Mesendoderm (in vitro differentiated cells): ENCODE results near the gene TTC3.

ENCODE experiments used
- DNase-seq: peaks from one replicate; pipeline ENCODE4 v3.0.0; 2013
- H2AK5ac ChIP-seq: 2 replicates; pipeline ENCODE4 v1.6.1; 2013; ENCODE audit warnings: low read length, inconsistent platforms
- H2BK120ac ChIP-seq: 2 replicates; pipeline ENCODE4 v1.6.1; 2013; ENCODE audit warnings: low read depth, mild to moderate bottlenecking, low read length, moderate library complexity, mixed read lengths
- H2BK15ac ChIP-seq: replicated peaks from 2 replicates; pipeline ENCODE4 v1.6.1; 2013; ENCODE audit warnings: low read depth, mild to moderate bottlenecking, moderate library complexity
- H2BK5ac ChIP-seq: 2 replicates; pipeline ENCODE4 v1.6.1; 2013; ENCODE audit warnings: low read length, inconsistent platforms
- H3K18ac ChIP-seq: 2 replicates; pipeline ENCODE4 v1.6.1; 2013; ENCODE audit warnings: mild to moderate bottlenecking, low read length, mixed read lengths
- H3K23ac ChIP-seq: one replicate; pipeline ENCODE4 v1.6.1; 2013; ENCODE audit warnings: low read length
- H3K27ac ChIP-seq: 2 replicates; pipeline ENCODE4 v1.5.1; 2013; ENCODE audit warnings: low read depth, mild to moderate bottlenecking, inconsistent platforms, low read length, moderate library complexity
- H3K27me3 ChIP-seq: 2 replicates; pipeline ENCODE4 v1.6.1; 2013; ENCODE audit warnings: low read length, control low read depth, mild to moderate bottlenecking, inconsistent platforms; ENCODE audit not compliant: insufficient read depth, poor library complexity
- H3K36me3 ChIP-seq: 2 replicates; pipeline ENCODE4 v1.6.1; 2013; ENCODE audit warnings: low read length, inconsistent platforms; ENCODE audit not compliant: control insufficient read depth, insufficient read depth
- H3K4ac ChIP-seq: one replicate; pipeline ENCODE4 v1.6.1; 2013; ENCODE audit warnings: low read depth, mild to moderate bottlenecking, low read length, moderate library complexity
- H3K4me1 ChIP-seq: 2 replicates; pipeline ENCODE4 v1.6.1; 2013; ENCODE audit warnings: low read depth, low read length, inconsistent platforms; ENCODE audit not compliant: control insufficient read depth
- H3K4me2 ChIP-seq: 2 replicates; pipeline ENCODE4 v1.6.1; 2013; ENCODE audit warnings: low read length
- H3K4me3 ChIP-seq: 2 replicates; pipeline ENCODE4 v1.5.1; 2013; ENCODE audit warnings: mild to moderate bottlenecking, low read length
- H3K56ac ChIP-seq: one replicate; pipeline ENCODE4 v1.6.1; 2013; ENCODE audit warnings: low read length
- H3K79me1 ChIP-seq: 2 replicates; pipeline ENCODE4 v1.6.1; 2013; ENCODE audit warnings: low read length, inconsistent platforms
- H3K79me2 ChIP-seq: 2 replicates; pipeline ENCODE4 v1.6.1; 2013; ENCODE audit warnings: mild to moderate bottlenecking, low read length; ENCODE audit not compliant: control insufficient read depth, insufficient read depth
- H3K9ac ChIP-seq: 2 replicates; pipeline ENCODE4 v1.6.1; 2013; ENCODE audit warnings: low read length, inconsistent platforms
- H4K5ac ChIP-seq: one replicate; pipeline ENCODE4 v1.6.1; 2013; ENCODE audit warnings: low read length
- H4K8ac ChIP-seq: one replicate; pipeline ENCODE4 v1.6.1; 2013; ENCODE audit warnings: low read depth, mild to moderate bottlenecking, control low read depth, low read length, moderate library complexity
- WGBS: extraction: QIAGEN DNeasy Blood & Tissue Kit; methylation state at CpG from one replicate; pipeline ENCODE4 v1.1.7; 2013; ENCODE audit warnings: low lambda C conversion rate, missing lambda C conversion rate; ENCODE audit not compliant: insufficient coverage; ENCODE audit errors: extremely low coverage; 5-methylcytosine and 5-hydroxymethylcytosine counted together

TTC3 gene

DNA sequence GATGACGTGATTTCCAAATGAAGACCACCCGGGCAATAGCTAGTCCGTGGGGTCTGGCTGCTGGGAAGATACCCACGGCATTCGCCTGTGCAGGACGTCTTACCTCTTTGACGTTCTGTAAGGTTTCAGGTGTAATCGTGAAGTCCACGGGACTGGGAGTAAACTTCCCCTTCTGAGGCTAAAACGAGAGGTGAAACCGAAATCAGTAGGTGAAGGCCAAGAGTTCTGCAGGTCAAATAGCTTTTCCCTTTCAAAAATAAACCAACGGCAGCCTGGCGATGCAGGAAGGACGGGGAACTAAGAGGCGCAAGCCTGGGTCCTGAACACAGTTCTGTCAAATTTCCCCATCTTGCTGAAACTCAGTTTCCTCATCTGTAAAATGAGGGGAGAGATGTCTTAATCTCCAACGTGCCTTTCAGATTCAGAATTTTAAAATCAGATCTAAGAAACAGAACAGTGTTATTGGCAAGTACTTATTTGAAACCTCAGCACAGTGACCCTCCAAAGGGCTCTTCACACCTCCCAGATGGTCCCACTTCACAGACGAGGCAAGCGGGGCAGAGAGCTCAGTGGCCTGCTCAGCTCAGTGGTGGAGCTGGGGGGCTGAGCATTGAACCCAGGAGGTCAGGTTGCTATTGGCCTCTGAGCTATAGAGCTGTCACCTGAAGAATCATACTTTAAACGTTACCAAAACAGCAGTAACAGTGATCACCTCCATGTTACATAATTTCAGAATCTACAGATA is 159.4 kb downstream of the TTC3 start:
- H3K27me3 ChIP-seq: no peaks in the 10 kb centered on the region
- DNase-seq: no peak
- no peak overlapping the region for H3K23ac ChIP-seq
- H3K9ac ChIP-seq: no peak overlapping the region
- H3K79me2 ChIP-seq: no peaks in the 10 kb centered on the region
- H2BK120ac ChIP-seq: no peak overlapping the region
- no peaks in the 10 kb centered on the region for H3K79me1 ChIP-seq
- no peak overlapping the region for H3K4me2 ChIP-seq
- no peak overlapping the region for H3K4ac ChIP-seq
- no peak overlapping the region for H3K56ac ChIP-seq
- WGBS: no CpG with 5 or more reads among the region's 19 CpGs
- H2BK15ac ChIP-seq: no peak overlapping the region
- H4K8ac ChIP-seq: no peak overlapping the region
- no peaks in the 10 kb centered on the region for H3K36me3 ChIP-seq
- H4K5ac ChIP-seq: no peak overlapping the region
- H3K4me3 ChIP-seq: no peak overlapping the region
- H3K27ac ChIP-seq: no peak overlapping the region
- no peak overlapping the region for H2BK5ac ChIP-seq
- H3K18ac ChIP-seq: no peak overlapping the region
- H3K4me1 ChIP-seq: no peaks in the 10 kb centered on the region
- H2AK5ac ChIP-seq: no peak overlapping the region

DNA sequence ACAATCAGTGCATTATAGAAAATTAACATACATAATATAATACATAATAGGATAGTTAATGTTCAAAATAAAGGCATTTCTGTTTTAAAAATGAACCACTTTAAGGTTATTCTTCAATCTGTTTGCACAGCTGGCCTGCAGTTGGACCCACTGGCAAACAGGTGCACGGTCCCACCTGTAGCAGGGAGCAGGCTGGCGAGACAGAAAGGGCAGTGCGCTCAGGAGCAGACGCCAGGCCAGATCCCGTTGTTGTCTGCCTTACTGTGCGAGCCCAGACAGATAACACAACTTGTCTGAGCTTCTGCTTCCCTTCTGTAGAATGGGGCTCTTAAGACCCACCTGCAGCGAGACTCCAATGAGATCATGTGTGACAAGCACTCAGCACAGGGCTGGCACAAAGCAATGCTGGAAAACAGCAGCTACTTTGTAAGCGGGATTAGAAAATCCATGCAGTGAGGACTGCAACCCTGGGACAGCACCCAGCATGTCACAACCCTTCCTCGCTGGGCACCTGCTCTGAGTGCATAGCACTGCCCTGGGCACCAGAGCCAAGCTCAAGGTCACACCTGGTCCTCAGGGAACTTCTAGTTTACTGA is 160.6 kb downstream of the TTC3 start:
- H3K27ac ChIP-seq: no peak overlapping the region
- WGBS: no CpG with 5 or more reads among the region's 9 CpGs

GRCh38 chr21:37237346-37237745 is 164.3 kb downstream of the TTC3 start:
- no peak for DNase-seq
- H3K79me2 ChIP-seq: no peaks in the 10 kb centered on the region
- no peaks in the 10 kb centered on the region for H3K36me3 ChIP-seq
- no CpG with 5 or more reads among the region's 2 CpGs for WGBS
- H2BK15ac ChIP-seq: no peak overlapping the region
- no peak overlapping the region for H3K18ac ChIP-seq
- H3K27me3 ChIP-seq: no peaks in the 10 kb centered on the region
- no peak overlapping the region for H3K23ac ChIP-seq
- H4K8ac ChIP-seq: no peak overlapping the region
- H3K4me3 ChIP-seq: no peak overlapping the region
- no peak overlapping the region for H2AK5ac ChIP-seq
- no peak overlapping the region for H2BK5ac ChIP-seq
- H3K4me1 ChIP-seq: peaks cover 2% of the 10 kb centered on the region
- no peak overlapping the region for H3K4me2 ChIP-seq
- no peak overlapping the region for H3K4ac ChIP-seq
- peaks cover 1% of the 10 kb centered on the region for H3K79me1 ChIP-seq
- no peak overlapping the region for H2BK120ac ChIP-seq
- H4K5ac ChIP-seq: no peak overlapping the region
- H3K56ac ChIP-seq: no peak overlapping the region
- no peak overlapping the region for H3K9ac ChIP-seq
- no peak overlapping the region for H3K27ac ChIP-seq

More for the DNA sequence above, 160.6 kb downstream of the TTC3 start:
- H3K36me3 ChIP-seq: no peaks in the 10 kb centered on the region
- no peak overlapping the region for H3K18ac ChIP-seq
- no peaks in the 10 kb centered on the region for H3K4me1 ChIP-seq
- H4K8ac ChIP-seq: no peak overlapping the region
- no peak overlapping the region for H2AK5ac ChIP-seq
- no peak overlapping the region for H4K5ac ChIP-seq
- no peak overlapping the region for H3K56ac ChIP-seq
- no peaks in the 10 kb centered on the region for H3K79me2 ChIP-seq
- H2BK120ac ChIP-seq: no peak overlapping the region
- no peak overlapping the region for H3K4me2 ChIP-seq
- no peak for DNase-seq
- no peak overlapping the region for H2BK15ac ChIP-seq
- H3K9ac ChIP-seq: no peak overlapping the region
- H3K79me1 ChIP-seq: no peaks in the 10 kb centered on the region
- H3K4ac ChIP-seq: no peak overlapping the region
- no peaks in the 10 kb centered on the region for H3K27me3 ChIP-seq
- H3K4me3 ChIP-seq: no peak overlapping the region
- no peak overlapping the region for H2BK5ac ChIP-seq
- no peak overlapping the region for H3K23ac ChIP-seq

- H3K4me2 ChIP-seq: no peak overlapping the region
- H2BK120ac ChIP-seq: no peak overlapping the region
- H3K23ac ChIP-seq: no peak overlapping the region
- no peaks in the 10 kb centered on the region for H3K79me2 ChIP-seq
- H3K4me3 ChIP-seq: no peak overlapping the region
- H3K79me1 ChIP-seq: peaks cover 1% of the 10 kb centered on the region
- H2BK15ac ChIP-seq: no peak overlapping the region
- H3K4me1 ChIP-seq: peaks cover 2% of the 10 kb centered on the region
- no peak overlapping the region for H3K27ac ChIP-seq
- no peak overlapping the region for H3K56ac ChIP-seq
- H2BK5ac ChIP-seq: no peak overlapping the region
- H2AK5ac ChIP-seq: no peak overlapping the region
- no peak for DNase-seq
- H3K18ac ChIP-seq: no peak overlapping the region
- H3K9ac ChIP-seq: no peak overlapping the region
- H3K4ac ChIP-seq: no peak overlapping the region
- no peak overlapping the region for H4K5ac ChIP-seq
- no CpG with 5 or more reads among the region's 4 CpGs for WGBS
- H3K27me3 ChIP-seq: no peaks in the 10 kb centered on the region
- no peaks in the 10 kb centered on the region for H3K36me3 ChIP-seq
- H4K8ac ChIP-seq: no peak overlapping the region
Observed at GRCh38 chr21:37237764-37238163, 164.7 kb downstream of the TTC3 start.

GRCh38 chr21:37240978-37241377 is 167.9 kb downstream of the TTC3 start:
- no peak overlapping the region for H3K4ac ChIP-seq
- no peak overlapping the region for H2BK5ac ChIP-seq
- no peak overlapping the region for H3K4me3 ChIP-seq
- H3K4me2 ChIP-seq: no peak overlapping the region
- WGBS: no CpG with 5 or more reads among the region's 8 CpGs
- peaks cover 2% of the 10 kb centered on the region for H3K4me1 ChIP-seq
- H3K79me2 ChIP-seq: peaks cover 10% of the 10 kb centered on the region
- no peak overlapping the region for H3K56ac ChIP-seq
- H3K79me1 ChIP-seq: peaks cover 13% of the 10 kb centered on the region
- H2AK5ac ChIP-seq: no peak overlapping the region
- H2BK120ac ChIP-seq: no peak overlapping the region
- H3K36me3 ChIP-seq: no peaks in the 10 kb centered on the region
- no peak overlapping the region for H3K9ac ChIP-seq
- H3K18ac ChIP-seq: no peak overlapping the region
- no peaks in the 10 kb centered on the region for H3K27me3 ChIP-seq
- no peak overlapping the region for H4K5ac ChIP-seq
- DNase-seq: no peak
- H2BK15ac ChIP-seq: no peak overlapping the region
- no peak overlapping the region for H4K8ac ChIP-seq
- H3K27ac ChIP-seq: no peak overlapping the region
- no peak overlapping the region for H3K23ac ChIP-seq
